Kidney glomerular epithelial cell (primary cell): ENCODE measurements around the gene RASSF7.
A peak's percentile ranks its signal among the peaks of the same experiment; 100 is the strongest.

Experiments used
- DNase-seq: peaks from one replicate; lab custom pipeline; 2025; lab: John Stamatoyannopoulos, UW

Gene RASSF7

DNA sequence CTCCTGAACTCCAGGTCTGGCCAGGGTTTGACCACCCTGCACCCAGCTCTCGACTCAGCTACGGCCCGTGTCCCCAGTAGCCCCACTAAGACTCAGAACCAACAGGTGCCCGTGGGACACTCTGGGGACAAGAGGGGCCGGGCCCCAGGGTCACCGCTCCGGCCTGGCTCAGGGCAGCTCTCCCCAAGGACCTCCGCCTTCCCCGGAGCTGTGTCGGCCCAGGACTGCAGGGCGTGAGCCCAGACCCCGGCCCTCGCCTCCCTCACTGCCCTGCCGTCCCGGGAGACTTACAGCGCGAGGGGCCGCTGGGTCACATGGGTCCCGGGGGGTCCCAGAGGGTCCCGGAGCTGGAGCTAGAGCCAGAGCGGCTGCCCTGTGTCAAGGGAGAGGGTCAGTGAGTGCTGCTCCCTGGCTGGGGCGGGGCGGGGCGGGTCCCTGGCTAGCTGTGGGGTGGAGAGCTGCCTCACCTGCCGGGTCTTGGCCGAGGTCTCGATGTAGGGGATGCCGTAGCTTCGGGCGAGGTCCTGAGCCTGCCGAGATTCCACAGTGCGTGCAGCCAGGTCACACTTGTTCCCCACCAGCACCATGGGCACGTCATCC is 27.7 kb upstream of the RASSF7 start:
- no peak for DNase-seq

DNA sequence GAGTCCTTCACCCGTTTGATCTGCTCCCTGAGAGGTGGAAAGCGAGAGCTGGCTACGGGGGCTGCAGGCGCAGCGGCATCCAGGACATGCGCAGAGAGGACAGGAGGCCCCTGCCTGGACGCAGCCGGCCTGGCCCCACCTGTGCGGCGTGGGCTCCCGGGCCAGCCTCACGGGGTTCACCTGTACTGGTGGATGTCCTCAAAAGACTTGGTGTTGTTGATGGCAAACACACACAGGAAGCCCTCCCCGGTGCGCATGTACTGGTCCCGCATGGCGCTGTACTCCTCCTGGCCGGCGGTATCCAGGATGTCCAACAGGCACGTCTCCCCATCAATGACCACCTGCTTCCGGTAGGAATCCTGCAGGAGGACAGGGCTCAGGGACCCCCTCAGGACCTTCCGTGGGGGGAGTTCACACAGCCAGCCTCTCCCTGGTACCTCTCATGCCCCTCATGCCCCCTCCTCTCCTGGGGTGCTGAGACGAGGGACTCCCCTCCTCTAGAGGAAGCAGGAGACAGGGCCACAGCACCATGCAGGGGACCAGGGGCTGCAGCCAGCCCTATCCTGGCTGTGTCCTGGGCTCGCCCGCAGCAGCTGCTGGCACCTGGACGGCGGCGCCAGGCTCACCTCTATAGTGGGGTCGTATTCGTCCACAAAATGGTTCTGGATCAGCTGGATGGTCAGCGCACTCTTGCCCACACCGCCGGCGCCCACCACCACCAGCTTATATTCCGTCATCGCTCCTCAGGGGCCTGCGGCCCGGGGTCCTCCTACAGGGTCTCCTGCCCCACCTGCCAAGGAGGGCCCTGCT is 27.0 kb upstream of the RASSF7 start:
- DNase-seq = no peak

DNA sequence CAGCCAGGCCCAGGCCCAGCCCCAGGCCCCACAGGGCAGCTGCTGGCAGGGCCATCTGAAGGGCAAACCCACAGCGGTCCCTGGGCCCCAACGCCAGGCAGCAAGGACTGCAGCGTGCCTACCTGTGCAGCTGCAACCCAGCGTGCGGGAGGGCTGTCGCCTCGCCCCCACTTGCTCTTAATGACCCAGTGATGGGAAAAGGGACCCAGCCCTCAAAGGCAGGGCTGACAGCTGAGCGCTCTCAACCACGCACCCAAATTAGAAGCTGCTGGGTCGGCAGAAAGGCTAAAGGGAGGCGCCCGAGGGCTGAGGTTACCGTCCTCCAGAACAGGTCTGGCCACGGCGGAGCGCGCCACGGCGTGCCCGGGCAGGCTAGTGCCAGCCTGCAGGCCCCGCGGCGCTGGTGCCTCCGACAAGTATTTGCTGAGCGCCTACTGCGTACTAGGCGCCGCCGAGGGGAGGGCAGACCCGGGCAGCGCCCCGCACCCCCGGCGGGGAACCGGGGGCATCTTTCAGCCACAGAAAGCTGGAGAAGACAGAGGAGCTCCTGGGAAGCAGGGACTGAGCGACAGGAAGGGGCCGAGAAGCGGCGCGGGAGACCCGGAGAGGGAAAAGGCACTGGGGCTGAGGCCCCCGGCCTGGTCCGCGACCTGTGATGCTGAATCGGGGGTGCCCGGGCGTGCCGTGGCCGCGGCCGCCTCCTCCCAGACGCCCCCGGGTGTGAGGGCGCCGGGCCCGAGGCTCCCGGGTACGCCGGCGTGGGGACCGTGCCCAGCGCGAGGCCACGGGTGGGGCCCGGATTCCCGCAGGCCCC is 26.2 kb upstream of the RASSF7 start:
- DNase-seq = no peak

DNA sequence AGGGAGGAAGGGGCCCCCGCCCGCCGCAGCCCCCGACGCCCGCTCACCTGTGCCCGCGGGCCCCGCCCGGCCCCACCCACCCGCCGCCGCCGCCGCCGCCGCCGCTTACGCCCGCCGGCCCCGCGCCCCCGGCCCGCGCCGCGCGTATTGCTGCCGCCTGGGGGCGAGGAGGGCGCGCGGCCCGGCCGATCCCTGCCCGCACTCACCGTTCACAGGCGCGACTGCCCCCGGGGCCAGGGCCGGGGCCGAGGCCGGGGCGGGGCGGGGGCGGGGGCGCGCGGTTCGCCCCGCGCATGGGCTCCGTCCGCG is 25.6 kb upstream of the RASSF7 start:
- no peak for DNase-seq

DNA sequence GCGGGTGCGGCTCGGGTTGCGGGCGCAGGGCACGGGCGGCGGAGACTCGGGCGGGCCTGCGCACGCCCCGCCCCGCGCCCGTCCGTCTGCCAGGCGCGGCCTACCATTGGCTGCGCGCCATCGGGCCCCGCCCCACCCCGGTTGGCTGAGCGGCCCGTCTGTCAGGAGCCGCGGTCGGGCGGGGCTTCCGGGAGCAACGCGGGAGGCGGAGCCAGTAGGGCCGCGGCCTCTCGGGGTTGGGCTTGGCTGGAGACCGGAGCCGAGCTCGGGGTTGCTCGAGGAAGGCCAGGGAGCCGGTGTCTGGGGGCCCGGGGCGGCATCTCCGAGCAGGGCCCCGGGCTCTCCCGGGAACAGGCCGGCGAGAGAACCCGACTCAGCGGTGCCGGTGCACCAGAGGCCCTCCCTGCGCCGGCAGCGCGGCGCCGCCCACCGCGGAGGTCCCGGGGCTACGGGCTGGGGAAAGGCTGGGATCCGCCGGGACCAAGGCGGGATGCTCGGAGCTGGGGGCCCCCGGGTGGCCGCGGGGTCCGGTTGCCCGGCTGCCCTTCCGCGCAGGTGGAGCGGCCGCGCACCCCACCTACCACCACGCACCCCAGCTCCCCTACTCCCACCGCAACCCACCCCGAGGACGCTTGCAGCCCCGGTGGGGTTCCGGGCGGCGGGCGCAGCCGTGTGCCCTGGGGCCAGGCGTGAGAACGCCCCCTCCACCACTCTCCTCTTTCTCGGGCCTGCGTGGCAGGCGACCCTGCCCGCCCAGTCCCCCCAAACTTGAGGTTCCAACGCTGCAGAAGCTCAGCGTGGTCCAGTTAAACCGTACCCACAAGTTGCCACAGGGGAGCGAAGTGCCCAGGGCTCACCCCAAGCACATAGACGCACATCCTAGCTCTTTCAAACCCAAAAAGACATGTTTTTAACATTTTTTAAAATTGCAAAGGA is 25.0 kb upstream of the RASSF7 start, which contains the start of gene HRAS:
Gene HRAS (minus strand): TSS at position 58 of the 936 bp plus-strand sequence.
- peak; percentile 69 for DNase-seq

DNA sequence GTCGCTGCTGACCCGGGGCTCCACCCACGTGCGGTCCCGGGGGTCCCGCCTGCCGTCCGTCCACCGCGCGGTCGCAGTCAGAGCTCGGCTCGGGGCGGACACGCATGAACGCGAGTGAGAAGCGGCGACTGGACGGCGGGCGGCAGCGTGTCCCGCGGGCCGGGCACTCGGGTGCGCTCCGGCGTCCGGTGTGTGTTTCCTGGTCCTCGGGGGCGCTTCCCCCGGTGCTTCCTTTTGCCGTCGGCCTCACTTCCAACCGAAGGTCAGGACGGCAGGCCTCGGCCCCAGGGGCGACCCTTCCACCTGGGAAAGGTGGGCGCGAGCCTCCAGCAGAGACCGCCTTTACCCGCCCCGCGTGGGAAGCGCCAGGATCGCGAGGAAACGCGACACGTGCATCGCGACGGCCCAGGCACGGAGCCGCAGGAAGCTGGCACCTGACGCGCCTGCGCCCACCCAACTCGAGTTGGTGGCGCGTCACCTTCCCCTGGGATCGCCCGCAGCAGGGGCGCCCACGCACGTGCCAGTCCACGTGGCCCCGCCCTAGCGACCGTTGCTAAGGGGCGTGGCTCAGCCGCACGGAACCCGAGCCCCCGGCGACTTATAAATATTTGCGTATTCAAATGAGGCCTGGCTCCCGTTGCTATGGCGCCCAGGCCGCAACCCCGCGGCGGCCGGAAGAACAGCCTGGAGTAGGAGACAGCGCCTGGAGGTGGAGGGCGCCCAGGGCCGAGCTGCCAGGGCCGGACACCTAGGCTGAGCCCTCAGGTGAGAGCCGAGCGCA is 23.7 kb upstream of the RASSF7 start, which contains the start of gene LRRC56:
Gene LRRC56 (plus strand): TSS at position 687 of the 781 bp plus-strand sequence. CDS start 3,158 bp downstream, outside the sequence.
- peak; percentile 58 for DNase-seq

DNA sequence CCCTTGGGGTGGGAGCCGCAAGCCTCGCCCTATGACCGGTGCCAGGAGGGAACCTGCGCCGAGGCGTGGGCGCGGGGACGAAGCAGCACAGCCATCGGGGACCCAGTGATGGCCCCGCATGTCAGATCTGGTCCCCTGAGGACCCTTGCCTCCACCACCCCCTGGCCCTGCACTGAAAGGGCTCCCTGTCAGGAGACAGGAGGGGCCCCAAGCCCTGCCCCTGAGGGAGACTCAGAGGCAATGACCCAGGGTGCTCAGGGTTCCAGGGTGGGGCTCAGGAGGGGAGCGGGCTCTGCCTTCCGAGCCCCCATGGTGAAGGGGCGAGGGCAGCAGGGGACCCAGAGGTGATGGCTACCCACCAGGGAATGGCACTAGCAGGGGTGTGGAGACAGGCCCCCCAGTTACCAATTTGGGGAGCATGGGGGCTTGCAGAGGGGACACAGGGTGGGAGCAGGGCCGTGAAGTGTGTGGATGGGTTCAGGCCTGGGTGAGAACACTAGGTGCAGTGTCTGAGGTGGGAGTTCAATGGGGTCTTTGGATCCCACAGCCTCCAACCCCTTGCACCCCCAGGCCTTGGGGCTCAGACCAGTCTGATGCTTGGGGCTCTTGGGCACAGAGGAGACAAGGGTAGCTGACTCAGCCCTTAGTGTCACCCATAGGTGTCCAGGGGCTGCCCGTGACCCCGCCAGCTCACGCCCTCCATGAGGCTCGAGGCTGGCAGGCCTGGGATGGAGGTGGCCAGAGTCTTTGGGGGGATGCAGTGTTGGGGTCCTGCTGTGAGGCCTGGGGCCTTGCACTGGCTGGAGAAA is 22.9 kb upstream of the RASSF7 start:
- DNase-seq = no peak

DNA sequence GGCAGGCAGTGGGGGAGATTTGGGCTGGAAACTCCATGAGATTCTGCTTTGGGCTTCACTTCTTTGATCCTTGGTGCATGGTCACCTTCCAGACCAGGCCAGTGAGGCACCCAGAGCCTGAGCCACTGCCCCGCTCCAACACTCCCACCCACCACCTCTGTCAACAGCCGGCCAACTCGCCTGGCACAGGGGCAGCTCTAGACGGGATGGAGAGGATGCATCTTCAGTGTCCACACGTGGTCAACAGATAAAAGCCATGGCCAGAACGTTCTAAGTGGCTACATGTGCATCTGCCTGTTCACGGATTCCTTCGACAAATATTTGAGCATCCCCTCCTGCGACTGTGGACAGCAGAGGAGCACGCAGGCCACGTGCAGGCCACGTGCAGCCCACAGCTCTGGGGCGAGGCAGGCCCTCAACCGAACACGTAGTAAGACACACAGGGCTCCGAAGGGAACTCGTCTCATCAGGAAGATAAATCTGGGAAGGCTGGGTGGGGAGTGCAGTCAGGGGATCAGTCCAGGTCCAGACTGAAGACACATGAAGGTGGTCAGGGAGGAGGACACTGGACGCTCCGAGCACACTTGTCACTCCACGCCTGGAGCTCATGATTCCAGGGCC is 22.2 kb upstream of the RASSF7 start:
- no peak for DNase-seq

DNA sequence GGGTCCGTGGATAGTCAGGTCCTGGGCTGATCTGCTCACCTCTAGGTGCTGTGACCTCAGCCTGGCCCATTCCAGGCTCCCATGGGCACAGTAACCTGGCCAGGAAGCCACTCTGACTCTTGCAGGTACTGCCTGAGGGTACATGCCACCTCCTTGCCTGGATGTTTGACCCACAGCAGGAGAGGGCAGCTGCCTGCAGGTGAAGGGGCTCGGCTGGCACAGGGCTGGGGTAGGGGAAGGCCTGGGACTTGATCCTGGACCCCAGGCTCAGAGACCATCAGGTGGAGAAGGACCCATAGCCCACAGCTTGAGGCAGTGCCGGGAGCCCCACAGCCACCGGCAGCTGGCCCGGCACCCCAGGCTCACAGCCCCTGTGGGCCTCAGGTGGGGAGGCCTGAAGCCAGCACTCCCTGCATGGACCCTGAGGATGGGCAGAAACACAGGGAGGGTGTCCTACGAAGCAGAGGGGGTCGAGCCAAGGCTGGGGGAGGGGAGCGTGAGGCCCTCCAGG is 20.7 kb upstream of the RASSF7 start:
- DNase-seq = no peak

DNA sequence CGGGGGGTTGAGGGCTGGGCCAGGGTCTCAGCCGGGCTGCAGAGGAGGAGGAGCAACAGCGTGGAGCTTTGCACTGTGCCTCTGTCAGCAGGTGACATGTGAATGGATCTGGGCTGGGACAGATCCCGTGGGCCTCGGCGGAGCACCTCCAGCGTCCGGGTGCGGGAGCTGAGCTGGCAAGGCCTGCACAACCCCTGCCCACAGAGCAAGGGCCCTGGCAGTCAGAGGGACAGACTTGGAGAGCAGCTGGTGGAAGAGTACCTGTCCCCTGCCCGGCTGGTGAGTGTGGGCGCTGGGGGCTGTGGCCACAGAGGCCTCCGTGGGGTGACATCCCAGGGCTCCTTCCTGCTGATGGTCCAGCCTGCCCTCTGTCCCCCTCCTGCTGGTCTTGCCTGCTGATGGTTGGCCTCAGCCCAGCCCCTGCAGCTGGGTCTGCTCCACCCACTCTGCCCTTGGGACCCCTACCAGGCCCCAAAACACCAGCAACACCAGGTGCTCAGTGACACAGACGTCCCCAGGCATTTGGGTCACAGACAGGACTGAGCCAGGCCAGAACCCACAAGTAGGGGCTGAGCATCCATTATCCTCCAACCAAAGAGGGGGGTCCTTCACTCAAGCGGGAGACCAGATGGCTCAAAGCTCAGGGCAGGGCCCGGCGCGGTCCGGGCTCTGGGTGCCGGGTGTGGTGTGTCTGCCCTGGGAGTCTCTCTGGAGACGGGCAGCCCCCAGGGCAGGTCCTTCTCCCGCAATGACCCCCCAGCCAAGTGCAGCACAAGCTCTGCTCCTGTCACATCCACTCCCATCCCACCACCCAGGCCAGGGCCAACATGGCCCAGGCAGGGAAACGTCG is 20.0 kb upstream of the RASSF7 start:
- no peak for DNase-seq

DNA sequence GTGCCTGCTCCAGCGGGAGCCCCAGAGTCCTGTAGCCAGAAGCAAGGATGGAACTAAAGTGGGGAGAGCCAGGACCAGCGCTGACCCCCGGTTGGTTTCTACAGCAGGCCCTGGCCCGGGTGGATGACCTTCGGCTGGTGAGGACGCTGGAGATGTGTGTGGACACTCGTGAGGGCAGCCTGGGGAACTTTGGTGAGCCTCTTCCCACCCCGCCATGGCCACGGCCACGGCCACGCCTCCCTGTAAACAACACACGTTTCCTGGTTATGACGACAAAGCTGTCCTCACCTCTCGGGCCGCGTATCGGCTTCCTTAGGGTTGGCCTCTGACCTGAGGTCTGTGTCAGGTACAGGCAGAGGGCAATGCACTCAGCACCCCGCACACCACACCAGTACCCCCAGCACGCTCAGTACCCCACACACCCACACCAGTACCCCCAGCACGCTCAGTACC is 19.3 kb upstream of the RASSF7 start:
- DNase-seq = no peak

DNA sequence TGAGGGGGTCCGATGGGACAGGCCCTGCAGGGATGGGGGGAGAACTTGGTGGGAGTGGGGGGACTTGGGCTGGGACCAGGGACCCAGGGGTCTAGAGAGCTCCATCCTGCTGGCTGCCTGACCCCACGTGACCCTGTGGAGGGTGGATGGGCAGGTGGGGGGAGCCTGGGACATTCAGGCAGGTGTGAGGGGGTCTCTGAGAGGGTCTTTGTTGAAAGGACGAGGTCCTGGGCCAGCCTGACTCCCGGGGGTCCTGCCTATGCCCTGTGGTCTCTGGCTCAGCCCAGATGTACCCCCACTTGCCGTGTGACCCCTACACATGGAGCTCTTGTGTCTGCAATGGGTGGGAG is 16.0 kb upstream of the RASSF7 start:
- no peak for DNase-seq

DNA sequence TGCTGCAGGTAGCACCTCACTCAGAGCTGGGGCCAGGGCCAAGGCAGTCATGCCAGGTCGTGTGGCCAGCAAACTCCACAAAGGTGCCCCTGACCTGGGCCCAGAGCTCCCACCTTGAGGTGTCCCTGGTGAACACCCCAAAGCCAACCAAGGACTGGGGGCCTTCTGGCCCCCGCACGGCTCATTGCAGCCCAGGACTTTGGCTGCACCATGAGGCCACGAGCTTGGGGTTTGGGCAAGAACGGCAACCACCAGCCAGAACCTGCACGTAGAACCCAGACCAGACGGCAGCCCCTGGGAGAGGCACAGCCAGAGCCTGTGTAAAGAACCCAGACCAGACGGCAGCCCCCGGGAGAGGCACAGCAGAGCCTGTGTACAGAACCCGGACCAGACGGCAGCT is 15.6 kb upstream of the RASSF7 start:
- DNase-seq = no peak

DNA sequence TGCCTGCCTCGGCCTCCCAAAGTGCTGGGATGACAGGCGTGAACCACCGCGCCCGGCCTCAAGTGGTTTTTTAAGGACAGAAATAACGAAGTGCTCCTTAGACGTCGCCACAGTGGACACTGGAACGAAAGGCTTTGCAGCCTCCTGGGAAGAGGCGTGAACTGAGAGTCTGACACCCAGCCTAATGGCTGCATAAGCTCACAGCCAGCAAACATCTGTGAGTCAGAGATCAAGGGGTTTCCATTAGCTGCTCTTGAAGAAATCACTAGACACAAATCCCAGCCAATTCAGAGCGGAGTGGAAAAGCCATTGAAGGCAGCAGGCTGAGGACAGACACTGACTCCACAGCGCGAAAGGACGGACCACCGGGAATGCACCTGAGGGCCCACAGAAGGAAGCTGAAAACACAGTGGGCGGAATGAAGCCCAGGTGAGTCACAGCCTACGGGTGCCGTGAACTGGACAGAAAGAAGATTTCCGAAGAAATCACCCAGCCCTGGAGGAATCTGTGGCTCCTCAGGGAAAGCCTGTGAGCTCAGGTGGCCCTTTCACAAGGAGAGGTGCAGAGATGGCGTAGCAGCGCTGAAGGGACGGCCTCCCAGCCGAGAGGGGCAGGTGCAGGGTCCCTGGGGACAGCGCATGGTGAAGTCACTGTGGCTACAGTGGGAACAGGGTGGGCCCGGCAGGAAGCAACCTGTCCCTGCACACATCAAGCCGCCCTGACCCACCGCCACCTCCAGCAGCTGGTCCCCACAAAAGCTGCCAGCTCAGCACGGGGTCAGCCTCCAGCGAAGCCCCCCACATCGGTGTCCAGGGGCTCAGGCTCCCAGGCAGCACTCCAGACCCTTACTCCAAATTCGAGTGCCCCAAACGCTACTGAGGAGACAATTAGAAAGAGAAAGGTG is 11.8 kb upstream of the RASSF7 start:
- DNase-seq = no peak

DNA sequence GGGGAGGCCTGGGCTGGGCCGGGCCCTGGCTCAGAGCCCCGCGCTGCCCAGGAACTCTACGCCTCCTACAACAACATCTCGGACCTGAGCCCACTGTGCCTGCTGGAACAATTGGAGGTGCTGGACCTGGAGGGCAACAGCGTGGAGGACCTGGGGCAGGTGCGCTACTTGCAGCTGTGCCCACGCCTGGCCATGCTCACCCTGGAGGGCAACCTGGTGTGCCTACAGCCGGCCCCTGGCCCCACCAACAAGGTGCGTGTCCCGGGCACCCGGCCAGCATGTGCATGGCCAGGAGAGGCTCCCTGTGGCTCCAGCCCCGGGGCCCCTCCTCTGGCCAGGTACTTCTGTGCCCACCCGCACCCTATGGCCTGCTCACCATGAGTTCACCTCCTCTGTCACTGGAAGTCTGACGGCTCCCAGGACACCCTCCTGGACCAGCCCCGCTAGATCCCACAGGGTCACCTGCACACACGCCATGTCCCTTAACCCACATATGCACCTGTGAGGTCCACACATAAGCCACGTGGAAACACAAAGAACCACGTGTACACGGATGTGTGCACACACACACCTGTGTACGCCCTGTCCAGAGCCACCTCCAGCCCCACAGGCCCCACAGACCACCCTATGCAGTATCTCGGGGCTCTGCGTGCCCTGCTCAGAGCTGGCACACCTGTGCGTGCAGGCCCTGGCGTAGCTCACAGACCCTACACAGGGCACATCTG is 10.6 kb upstream of the RASSF7 start:
- DNase-seq = no peak

DNA sequence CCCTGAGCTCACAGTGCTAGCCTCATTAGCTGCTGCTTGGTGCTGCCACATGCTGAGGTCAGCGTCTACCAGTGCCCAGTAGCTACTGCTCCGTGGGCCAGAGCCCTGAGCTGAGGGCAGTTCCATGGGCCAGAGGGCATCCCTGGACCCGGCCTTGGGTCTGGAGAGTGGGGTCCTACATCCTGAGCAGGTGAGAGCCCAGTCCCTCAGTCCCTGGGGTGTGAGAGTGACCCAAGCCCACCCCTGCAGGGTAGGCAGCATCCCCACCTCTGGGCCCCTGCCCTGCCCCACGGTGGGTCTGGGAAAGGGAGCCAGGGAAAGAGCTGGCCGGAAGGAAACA is 10.1 kb upstream of the RASSF7 start:
- DNase-seq = no peak

DNA sequence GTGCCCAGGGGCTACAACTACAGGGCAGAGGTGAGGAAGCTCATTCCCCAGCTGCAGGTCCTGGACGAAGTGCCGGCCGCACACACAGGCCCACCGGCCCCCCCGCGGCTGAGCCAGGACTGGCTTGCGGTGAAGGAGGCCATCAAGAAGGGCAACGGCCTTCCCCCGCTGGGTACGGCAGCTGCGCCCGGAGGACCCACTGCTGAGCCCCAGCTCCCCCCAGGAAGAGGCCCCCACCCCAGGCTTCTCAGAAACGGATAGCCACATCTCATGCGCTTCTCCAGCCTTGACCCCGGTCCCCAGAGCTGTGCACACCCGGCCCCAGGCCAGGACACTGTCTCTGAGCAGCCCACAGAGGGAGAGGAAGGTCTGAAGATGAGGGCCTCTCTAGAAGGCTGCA is 9.6 kb upstream of the RASSF7 start:
- no peak for DNase-seq
